MCF 10A (cell line): Measurements from ENCODE around the gene DPF1. TPM values are rescaled to one million over a fixed set of nuclear protein-coding genes. Genes with fewer than 3 reads are reported as not detected.

Experiments
- BruUV-seq: library from RNA; stranded (reverse); fragments of 400-500 nt; replicated peaks from 2 replicates; lab custom pipeline; 2021; lab: Mats Ljungman, UMichigan
- CTCF ChIA-PET: fragments of 300-600 bp; sonication (Branson Sonifier 250); formaldehyde crosslinking; extraction: SDS; loops from one replicate; lab custom pipeline; 2021; ENCODE audit warnings: antibody characterized with exemption, inconsistent platforms; lab: Yijun Ruan, JAX
- POLR2A ChIA-PET: fragments of 300-600, 350-650 bp; sonication (Branson Sonifier 250); formaldehyde crosslinking; extraction: SDS; loops from one replicate; lab custom pipeline; 2020; ENCODE audit warnings: antibody characterized with exemption, inconsistent platforms; lab: Yijun Ruan, JAX
- DNase-seq: peaks from one replicate; pipeline ENCODE4 v3.0.0-alpha.2; 2018; ENCODE audit not compliant: unreplicated experiment
- H3K27ac Mint-ChIP-seq: one replicate; pipeline ENCODE4 v1.8.0; 2022; ENCODE audit warnings: mild to moderate bottlenecking, low read depth, mixed read lengths; ENCODE audit not compliant: unreplicated experiment
- H3K27me3 Mint-ChIP-seq: one replicate; pipeline ENCODE4 v1.8.0; 2022; ENCODE audit warnings: mixed read lengths; ENCODE audit not compliant: insufficient read depth, unreplicated experiment
- H3K36me3 Mint-ChIP-seq: one replicate; pipeline ENCODE4 v1.8.0; 2022; ENCODE audit warnings: mild to moderate bottlenecking, moderate library complexity, mixed read lengths; ENCODE audit not compliant: insufficient read depth, unreplicated experiment
- H3K4me1 Mint-ChIP-seq: one replicate; pipeline ENCODE4 v1.8.0; 2022; ENCODE audit warnings: mixed read lengths; ENCODE audit not compliant: insufficient read depth, unreplicated experiment
- H3K4me3 Mint-ChIP-seq: one replicate; pipeline ENCODE4 v1.8.0; 2022; ENCODE audit warnings: mild to moderate bottlenecking, moderate library complexity, mixed read lengths; ENCODE audit not compliant: unreplicated experiment
- H3K9me3 Mint-ChIP-seq: one replicate; pipeline ENCODE4 v1.8.0; 2022; ENCODE audit warnings: mixed read lengths; ENCODE audit not compliant: unreplicated experiment
- intact Hi-C: fragments of 100-400 bp; cut with micrococcal nuclease; formaldehyde crosslinking; loops from 2 replicates; pipeline ENCODE4 v1.14.1; 2022
- total RNA-seq: library from RNA; stranded (reverse); gene quantifications from 2 replicates; pipeline ENCODE4 v1.2.3, GENCODE V29; 2022
- TF ChIP-seq, protein P1 (sequence below): fragments of 200-600 bp; IDR thresholded peaks from one replicate; pipeline ENCODE4 v1.8.0; 2022; ENCODE audit warnings: antibody characterized with exemption, mild to moderate bottlenecking; ENCODE audit not compliant: unreplicated experiment

The DPF1 gene
- total RNA-seq, 1 experiment from 2014 or later, result 1.2 TPM

DNA sequence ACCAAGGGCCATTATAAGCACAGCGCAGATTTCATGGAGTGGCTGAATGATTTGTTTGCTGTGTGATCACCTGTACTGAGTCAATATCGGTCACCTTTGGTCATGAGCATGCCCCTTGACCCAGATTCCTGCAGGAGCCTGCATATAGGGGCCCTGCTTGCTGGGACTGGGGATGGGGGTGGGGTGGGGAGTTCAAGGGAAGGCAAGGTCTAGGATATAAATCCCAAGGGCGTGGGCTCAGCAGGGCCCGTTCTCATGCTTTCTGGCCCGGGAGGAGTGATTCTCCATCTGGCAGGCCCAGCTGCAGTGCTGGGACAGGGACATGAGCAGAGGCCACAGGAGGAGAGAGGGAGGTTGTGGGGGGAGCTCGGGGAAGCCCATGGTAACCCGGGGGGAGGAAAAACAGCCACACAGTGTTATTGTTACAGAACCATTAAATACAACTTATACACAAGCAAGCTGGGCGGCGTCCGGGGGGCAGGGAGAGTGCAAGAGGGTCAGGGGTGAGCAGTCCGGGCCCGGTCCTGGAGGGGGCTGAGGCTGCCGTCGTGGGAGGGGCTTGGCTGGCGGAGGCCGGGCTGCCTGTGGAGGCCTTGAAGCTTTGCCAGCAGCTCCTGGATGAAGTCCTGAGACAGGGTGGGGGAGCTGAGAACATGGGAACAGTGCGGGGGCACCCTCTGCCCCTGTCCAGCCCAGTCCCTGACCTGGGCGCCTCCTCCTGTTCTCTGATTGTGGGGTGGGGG is 27.0 kb upstream of the DPF1 start:
- H3K27me3 Mint-ChIP-seq, result no peaks in the 10 kb centered on the region
- H3K36me3 Mint-ChIP-seq, result no peaks in the 10 kb centered on the region
- POLR2A ChIA-PET, result interaction anchor here (0.7 to 1.5 kb wide), 6 partner anchors 8 to 68 kb away, joined by 3 to 9 read pairs (median 4); partner anchors contain the start of gene SPINT2
- peaks cover 14% of the 10 kb centered on the region for H3K4me1 Mint-ChIP-seq
- CTCF ChIA-PET, result interaction anchor here (0.7 to 1.8 kb wide), 5 partner anchors 11 to 352 kb away, joined by 4 to 5 read pairs (median 4); partner anchors contain the start of gene CATSPERG
- intact Hi-C loops, result no loop called here
- TF ChIP-seq, protein P1, sequence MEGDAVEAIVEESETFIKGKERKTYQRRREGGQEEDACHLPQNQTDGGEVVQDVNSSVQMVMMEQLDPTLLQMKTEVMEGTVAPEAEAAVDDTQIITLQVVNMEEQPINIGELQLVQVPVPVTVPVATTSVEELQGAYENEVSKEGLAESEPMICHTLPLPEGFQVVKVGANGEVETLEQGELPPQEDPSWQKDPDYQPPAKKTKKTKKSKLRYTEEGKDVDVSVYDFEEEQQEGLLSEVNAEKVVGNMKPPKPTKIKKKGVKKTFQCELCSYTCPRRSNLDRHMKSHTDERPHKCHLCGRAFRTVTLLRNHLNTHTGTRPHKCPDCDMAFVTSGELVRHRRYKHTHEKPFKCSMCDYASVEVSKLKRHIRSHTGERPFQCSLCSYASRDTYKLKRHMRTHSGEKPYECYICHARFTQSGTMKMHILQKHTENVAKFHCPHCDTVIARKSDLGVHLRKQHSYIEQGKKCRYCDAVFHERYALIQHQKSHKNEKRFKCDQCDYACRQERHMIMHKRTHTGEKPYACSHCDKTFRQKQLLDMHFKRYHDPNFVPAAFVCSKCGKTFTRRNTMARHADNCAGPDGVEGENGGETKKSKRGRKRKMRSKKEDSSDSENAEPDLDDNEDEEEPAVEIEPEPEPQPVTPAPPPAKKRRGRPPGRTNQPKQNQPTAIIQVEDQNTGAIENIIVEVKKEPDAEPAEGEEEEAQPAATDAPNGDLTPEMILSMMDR, result no peak
- peak overlapping the region; percentile 57 for H3K27ac Mint-ChIP-seq
- H3K4me3 Mint-ChIP-seq, result peak overlapping the region; percentile 3
- DNase-seq, result no peak
- H3K9me3 Mint-ChIP-seq, result no peaks in the 10 kb centered on the region
- BruUV-seq, result no TSS peak

DNA sequence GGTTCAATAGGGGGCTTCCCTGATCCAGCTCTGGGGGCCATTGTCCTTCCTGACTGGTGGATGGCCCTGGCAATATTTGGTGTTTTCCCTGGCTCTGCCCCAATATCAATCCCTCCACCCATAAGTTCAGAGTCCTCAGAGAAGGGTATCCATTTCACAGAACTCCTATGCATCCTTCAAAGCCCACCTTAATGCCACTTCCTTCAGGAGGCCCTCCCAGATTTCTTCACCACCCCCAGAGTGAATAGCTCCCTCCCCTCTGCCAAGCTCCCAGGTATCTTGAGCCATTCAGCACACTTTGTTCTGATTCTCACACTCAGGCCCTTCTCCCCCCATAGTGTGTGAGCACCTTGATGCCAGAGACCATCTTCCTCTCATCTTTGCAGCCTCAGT is 26.4 kb upstream of the DPF1 start:
- H3K27ac Mint-ChIP-seq, result no peak overlapping the region
- intact Hi-C loops, result no loop called here
- no peak overlapping the region for H3K4me3 Mint-ChIP-seq
- POLR2A ChIA-PET, result interaction anchor here (1.1 to 1.5 kb wide), 2 partner anchors 14 to 15 kb away, joined by 3 to 5 read pairs; partner anchors contain the start of gene SPINT2
- CTCF ChIA-PET, result interaction anchor here (0.5 to 1.8 kb wide), 3 partner anchors 25 to 351 kb away, joined by 3 to 5 read pairs (median 4); partner anchors contain the start of gene GGN
- peaks cover 16% of the 10 kb centered on the region for H3K4me1 Mint-ChIP-seq
- H3K27me3 Mint-ChIP-seq, result no peaks in the 10 kb centered on the region
- no peak for DNase-seq
- H3K9me3 Mint-ChIP-seq, result no peaks in the 10 kb centered on the region
- BruUV-seq, result no TSS peak
- no peaks in the 10 kb centered on the region for H3K36me3 Mint-ChIP-seq
- TF ChIP-seq, protein P1, result no peak

DNA sequence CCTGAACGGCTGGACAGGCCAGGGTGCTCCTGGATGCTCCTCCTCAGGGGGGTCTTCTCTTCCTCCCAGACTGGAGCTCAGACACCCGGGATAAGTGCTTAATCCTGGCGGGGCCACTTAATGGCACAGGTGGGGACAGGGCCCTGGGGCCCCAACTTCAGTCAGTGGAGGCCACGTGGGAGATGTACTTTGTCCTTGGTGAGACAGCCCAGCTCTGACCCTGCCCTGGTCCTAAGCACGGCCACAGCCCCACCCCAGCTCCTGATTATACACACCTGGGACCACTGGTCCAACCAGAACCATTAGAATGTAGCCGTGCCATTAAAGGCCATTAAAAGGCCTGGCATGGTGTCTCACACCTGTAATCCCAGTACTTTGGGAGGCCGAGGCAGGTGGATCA is 24.4 kb upstream of the DPF1 start:
- intact Hi-C loops, result loop anchor here (10.0 kb wide), 1 partner anchor 156 kb away; the partner anchor contains the start of gene FAM98C
- ChIA-PET POLR2A (interaction anchor here (0.7 kb wide), 1 partner anchor 16 kb away, joined by 4 read pairs; the partner anchor contains the start of gene SPINT2), CTCF (interaction anchor here (1.0 kb wide), 1 partner anchor 17 kb away, joined by 3 read pairs; no protein-coding TSS in a partner anchor)
- Mint-ChIP-seq H3K4me1 (peaks cover 27% of the 10 kb centered on the region), H3K4me3 (no peak overlapping the region), H3K27me3 (no peaks in the 10 kb centered on the region), H3K36me3 (no peaks in the 10 kb centered on the region), H3K9me3 (no peaks in the 10 kb centered on the region), H3K27ac (no peak overlapping the region)
- no peak for DNase-seq
- TF ChIP-seq, protein P1, result no peak
- BruUV-seq, result no TSS peak

DNA sequence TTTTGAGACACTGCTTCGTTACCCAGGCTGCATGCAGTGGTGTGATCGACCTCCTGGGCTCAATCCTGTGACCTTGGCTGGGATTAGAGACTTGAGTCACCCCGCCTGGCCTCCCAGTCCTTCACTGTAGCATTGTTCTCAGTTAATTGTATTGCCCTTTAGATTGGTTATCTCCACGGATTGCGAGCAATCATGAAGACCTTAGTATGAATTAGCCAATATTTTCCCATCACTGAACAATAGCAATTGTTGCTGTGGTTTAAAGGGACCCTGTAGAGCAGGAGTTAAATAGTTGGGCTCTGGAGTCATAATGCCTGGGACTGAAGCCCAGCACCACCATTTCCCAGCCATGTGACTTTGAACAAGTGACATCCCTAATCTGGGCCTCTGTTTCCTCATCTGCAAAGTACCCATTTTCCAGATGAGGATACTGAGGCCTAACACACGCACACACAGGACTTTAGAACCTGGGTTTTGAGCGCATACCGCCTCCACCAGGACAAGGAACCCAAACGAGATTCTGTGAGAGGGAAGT is 23.8 kb upstream of the DPF1 start:
- Mint-ChIP-seq H3K27me3 (no peaks in the 10 kb centered on the region), H3K9me3 (no peaks in the 10 kb centered on the region), H3K4me1 (peaks cover 27% of the 10 kb centered on the region), H3K4me3 (no peak overlapping the region), H3K27ac (no peak overlapping the region), H3K36me3 (no peaks in the 10 kb centered on the region)
- no peak for DNase-seq
- TF ChIP-seq, protein P1, result no peak
- ChIA-PET CTCF (interaction anchor here (1.0 kb wide), 2 partner anchors 18 to 78 kb away, joined by 3 read pairs; no protein-coding TSS in a partner anchor), POLR2A (interaction anchor here (0.6 to 4.2 kb wide), 4 partner anchors 16 to 87 kb away, joined by 4 to 36 read pairs (median 5); partner anchors contain the start of genes C19orf33 and SPINT2)
- no TSS peak for BruUV-seq
- intact Hi-C loops, result loop anchor here (10.0 kb wide), 1 partner anchor 157 kb away; the partner anchor contains the start of gene FAM98C
